Suppressor macrophage (primary cell): ENCODE results near the gene CDH20.

Experiments used
- DNase-seq, 4 experiments: peaks; one replicate each; pipeline ENCODE4 v3.0.0-alpha.2; 2020 to 2022

The CDH20 gene

GRCh38 chr18:61531891-61532290 is 198.7 kb downstream of the CDH20 start:
- no peak for DNase-seq

GRCh38 chr18:61535401-61535800 is 202.2 kb downstream of the CDH20 start:
- DNase-seq: no peak

- no peak for DNase-seq
Measured at GRCh38 chr18:61541673-61542072, 208.4 kb downstream of the CDH20 start.

- DNase-seq: no peak
Measured at GRCh38 chr18:61542596-61542995, 209.4 kb downstream of the CDH20 start.

GRCh38 chr18:61543518-61543917 is 210.3 kb downstream of the CDH20 start:
- no peak for DNase-seq

GRCh38 chr18:61544178-61544577 is 210.9 kb downstream of the CDH20 start:
- no peak for DNase-seq

GRCh38 chr18:61545281-61546245 is 212.3 kb downstream of the CDH20 start:
- no peak for DNase-seq

- DNase-seq: peak; percentile 7 to 55 (median 34)
Measured at GRCh38 chr18:61546590-61546989, 213.4 kb downstream of the CDH20 start.

- no peak for DNase-seq
Measured at GRCh38 chr18:61549416-61549815, 216.2 kb downstream of the CDH20 start.

- DNase-seq: no peak
Measured at GRCh38 chr18:61549889-61550288, 216.7 kb downstream of the CDH20 start.

GRCh38 chr18:61551586-61551985 is 218.4 kb downstream of the CDH20 start:
- DNase-seq: peak; percentile 69 to 75 (median 73)

GRCh38 chr18:61553045-61553659 is 219.9 kb downstream of the CDH20 start:
- no peak for DNase-seq

- peak in 3 of 4 experiments; percentile 9 to 48 (median 45) for DNase-seq
Measured at GRCh38 chr18:61554117-61554776, 221.0 kb downstream of the CDH20 start.

- DNase-seq: no peak
Measured at GRCh38 chr18:61554946-61555361, 221.7 kb downstream of the CDH20 start.

- no peak for DNase-seq
Measured at GRCh38 chr18:61556316-61556715, 223.1 kb downstream of the CDH20 start.

GRCh38 chr18:61556862-61557261 is 223.6 kb downstream of the CDH20 start:
- no peak for DNase-seq

GRCh38 chr18:61569176-61569892 is 236.1 kb downstream of the CDH20 start:
- DNase-seq: no peak

- no peak for DNase-seq
Measured at GRCh38 chr18:61570070-61570469, 236.8 kb downstream of the CDH20 start.

GRCh38 chr18:61572084-61572655 is 238.9 kb downstream of the CDH20 start:
- DNase-seq: no peak

- DNase-seq: no peak
Measured at GRCh38 chr18:61572871-61573270, 239.6 kb downstream of the CDH20 start.

- no peak for DNase-seq
Measured at GRCh38 chr18:61574665-61575064, 241.4 kb downstream of the CDH20 start.

GRCh38 chr18:61575419-61575818 is 242.2 kb downstream of the CDH20 start:
- no peak for DNase-seq
